ENCODE results near the gene NTM.

- TF ChIP-seq CTCF (IDR thresholded peaks at IDR 0.05) (no peak), POLR2A (IDR thresholded peaks at IDR 0.05) (no peak), POLR2AphosphoS5 (IDR thresholded peaks at IDR 0.05) (no peak)
These were observed 432.2 kb downstream of the NTM start for GRCh38 chr11:131802440-131803115.
